Fibroblast of the aortic adventitia (primary cell): ENCODE results near the gene RUNX1. TPM values are rescaled to one million over a fixed set of nuclear protein-coding genes. Genes with fewer than 3 reads are reported as not detected.

Source experiments
- DNase-seq: peaks from one replicate; pipeline ENCODE4 v3.0.0-alpha.2; 2010; ENCODE audit warnings: low read depth
- H3K4me3 ChIP-seq: 2 replicates; pipeline ENCODE4 v1.5.1; 2011; ENCODE audit warnings: low read depth, mild to moderate bottlenecking, control low read depth, low read length, moderate library complexity
- total RNA-seq: library from RNA; depleted of rRNA; stranded (reverse); fragments of >200 nt; gene quantifications from 2 replicates; pipeline ENCODE4 v1.2.3, GENCODE V29; 2012; ENCODE audit warnings: low replicate concordance
- TF ChIP-seq, protein P1 (sequence below): IDR thresholded peaks from 2 replicates; pipeline ENCODE4 v1.5.1; 2011; ENCODE audit warnings: mild to moderate bottlenecking, low read length, control low read depth, inconsistent platforms; ENCODE audit not compliant: insufficient read depth

Gene RUNX1
- total RNA-seq, 1 donor, result 28.0 TPM

DNA sequence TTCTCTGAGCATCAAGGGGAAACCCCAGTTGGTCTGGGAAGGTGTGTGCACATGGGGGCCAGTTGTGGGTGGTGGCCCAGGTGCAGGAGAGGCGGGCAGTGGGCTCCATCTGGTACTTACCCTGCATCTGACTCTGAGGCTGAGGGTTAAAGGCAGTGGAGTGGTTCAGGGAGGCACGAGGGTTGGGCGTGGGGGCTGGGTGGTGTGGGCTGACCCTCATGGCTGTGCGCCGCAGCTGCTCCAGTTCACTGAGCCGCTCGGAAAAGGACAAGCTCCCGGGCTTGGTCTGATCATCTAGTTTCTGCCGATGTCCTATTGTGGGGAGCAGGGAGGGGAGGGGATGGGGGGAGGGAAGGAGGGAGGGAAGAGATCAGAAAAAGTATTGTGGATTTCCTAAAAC is 214.8 kb downstream of the RUNX1 start:
- no peak for DNase-seq
- TF ChIP-seq, protein P1, sequence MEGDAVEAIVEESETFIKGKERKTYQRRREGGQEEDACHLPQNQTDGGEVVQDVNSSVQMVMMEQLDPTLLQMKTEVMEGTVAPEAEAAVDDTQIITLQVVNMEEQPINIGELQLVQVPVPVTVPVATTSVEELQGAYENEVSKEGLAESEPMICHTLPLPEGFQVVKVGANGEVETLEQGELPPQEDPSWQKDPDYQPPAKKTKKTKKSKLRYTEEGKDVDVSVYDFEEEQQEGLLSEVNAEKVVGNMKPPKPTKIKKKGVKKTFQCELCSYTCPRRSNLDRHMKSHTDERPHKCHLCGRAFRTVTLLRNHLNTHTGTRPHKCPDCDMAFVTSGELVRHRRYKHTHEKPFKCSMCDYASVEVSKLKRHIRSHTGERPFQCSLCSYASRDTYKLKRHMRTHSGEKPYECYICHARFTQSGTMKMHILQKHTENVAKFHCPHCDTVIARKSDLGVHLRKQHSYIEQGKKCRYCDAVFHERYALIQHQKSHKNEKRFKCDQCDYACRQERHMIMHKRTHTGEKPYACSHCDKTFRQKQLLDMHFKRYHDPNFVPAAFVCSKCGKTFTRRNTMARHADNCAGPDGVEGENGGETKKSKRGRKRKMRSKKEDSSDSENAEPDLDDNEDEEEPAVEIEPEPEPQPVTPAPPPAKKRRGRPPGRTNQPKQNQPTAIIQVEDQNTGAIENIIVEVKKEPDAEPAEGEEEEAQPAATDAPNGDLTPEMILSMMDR, result no peak
- no peak overlapping the region for H3K4me3 ChIP-seq

GRCh38 chr21:34833465-34833864 is 215.6 kb downstream of the RUNX1 start:
- no peak overlapping the region for H3K4me3 ChIP-seq
- TF ChIP-seq, protein P1, result no peak
- no peak for DNase-seq

GRCh38 chr21:34830386-34831170 is 218.5 kb downstream of the RUNX1 start:
- DNase-seq, result no peak
- TF ChIP-seq, protein P1, result no peak

DNA sequence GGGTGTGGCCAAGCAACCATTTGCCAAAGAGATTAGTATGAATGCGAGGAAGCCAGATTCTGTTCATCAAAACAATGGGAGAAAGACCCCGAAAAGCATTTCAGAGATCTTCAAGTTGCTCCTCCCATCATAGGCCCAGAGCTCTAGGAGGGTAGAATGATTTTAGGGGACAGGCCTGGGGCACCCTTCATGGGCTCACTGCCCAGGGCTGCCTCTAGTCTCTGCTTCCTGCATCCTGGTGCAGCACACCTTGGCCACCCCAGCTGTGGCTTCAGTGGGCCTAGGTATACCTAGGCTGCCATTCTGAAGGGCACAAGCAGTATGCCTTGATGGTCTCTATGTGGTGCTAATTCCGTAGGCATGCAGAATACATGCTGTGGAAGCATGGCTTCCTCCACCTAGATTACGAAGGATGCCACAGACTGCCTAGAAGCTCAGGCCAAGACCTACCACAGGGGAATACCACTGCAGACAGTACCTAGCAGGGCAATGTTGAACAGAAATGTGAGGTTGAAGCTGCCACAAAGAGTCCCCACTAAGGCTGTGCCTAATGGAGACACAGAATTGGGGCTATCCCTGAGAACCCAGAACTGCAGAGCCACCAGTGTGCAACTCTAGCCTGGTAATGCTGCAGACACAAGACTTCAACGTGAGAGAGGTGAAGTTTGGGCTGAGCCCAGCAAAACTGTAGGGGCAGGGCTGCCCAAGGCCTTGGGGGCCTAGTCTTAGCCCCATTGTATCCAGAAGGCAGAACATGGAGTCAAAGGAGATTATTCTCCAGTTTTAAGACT is 221.5 kb downstream of the RUNX1 start:
- TF ChIP-seq, protein P1, result no peak
- DNase-seq, result no peak
- no peak overlapping the region for H3K4me3 ChIP-seq

More at GRCh38 chr21:34830386-34831170, 218.5 kb downstream of the RUNX1 start:
- H3K4me3 ChIP-seq, result no peak overlapping the region

GRCh38 chr21:34826836-34827235 is 222.3 kb downstream of the RUNX1 start:
- H3K4me3 ChIP-seq, result no peak overlapping the region
- TF ChIP-seq, protein P1, result no peak
- no peak for DNase-seq

DNA sequence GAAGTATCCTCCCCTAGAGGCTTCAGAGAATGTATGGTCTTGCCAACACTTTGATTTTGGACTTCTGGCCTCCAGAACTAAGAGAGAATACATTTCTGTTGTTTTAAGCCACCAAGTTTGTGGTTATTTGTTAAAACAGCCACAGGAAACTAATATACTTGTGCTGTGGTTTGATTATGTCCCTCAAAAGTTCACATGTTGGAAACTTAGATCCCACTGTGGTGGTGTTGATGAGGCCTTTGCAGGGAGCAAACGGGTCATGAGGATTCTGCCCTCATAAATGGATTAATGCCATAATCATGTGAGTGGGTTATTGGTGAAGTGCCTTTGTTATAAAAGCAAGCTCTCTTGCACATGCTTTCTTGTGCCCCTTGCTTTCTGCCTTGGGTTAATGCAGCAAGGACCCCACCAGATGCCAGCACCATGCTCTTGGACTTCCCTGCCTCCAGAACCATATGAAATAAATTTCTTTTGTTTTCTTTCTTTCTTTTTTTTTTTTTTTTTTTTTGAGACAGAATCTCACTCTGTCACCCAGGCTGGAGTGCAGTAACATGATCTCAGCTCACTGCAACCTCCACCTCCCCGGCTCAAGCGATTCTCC is 223.1 kb downstream of the RUNX1 start:
- TF ChIP-seq, protein P1, result no peak
- DNase-seq, result no peak
- H3K4me3 ChIP-seq, result no peak overlapping the region
